Prostate gland (tissue), 2 donors: ENCODE data around the gene CXCL13. TPM values are rescaled to one million over a fixed set of nuclear protein-coding genes. Genes with fewer than 3 reads are reported as not detected.

Experiments
- DNase-seq: peaks from one replicate; pipeline ENCODE4 v3.0.0-alpha.2; 2019; ENCODE audit warnings: low spot score
- H3K27ac ChIP-seq, 2 donors: fragments of 200-600 bp; sonication (generic); 2 replicates each; pipeline ENCODE4 v1.5.1; 2017 to 2019
- H3K27me3 ChIP-seq: fragments of 200-600 bp; sonication (generic); replicated peaks from 2 replicates; pipeline ENCODE4 v1.5.1; 2019; ENCODE audit not compliant: insufficient read depth
- H3K36me3 ChIP-seq, 2 donors: fragments of 200-600 bp; sonication (generic); 1 replicate in 1 of 2; 2 replicates in 1 of 2; pipeline versions ENCODE4 v1.5.1 to v1.8.1; 2017 to 2019
- H3K4me1 ChIP-seq: fragments of 200-600 bp; sonication (generic); replicated peaks from 2 replicates; pipeline ENCODE4 v1.5.1; 2019
- H3K4me3 ChIP-seq, 2 donors: fragments of 200-600 bp; sonication (generic); 2 replicates each; pipeline ENCODE4 v1.5.1; 2017 to 2019
- H3K9me3 ChIP-seq: fragments of 200-600 bp; sonication (generic); 2 replicates; pipeline ENCODE4 v1.5.1; 2017
- POLR2A ChIP-seq: fragments of 450-650 bp; IDR thresholded peaks from one replicate; pipeline ENCODE4 v1.6.1; 2016; ENCODE audit warnings: antibody characterized with exemption, mild to moderate bottlenecking
- POLR2AphosphoS5 ChIP-seq: sonication (generic); formaldehyde crosslinking; IDR thresholded peaks from one replicate; pipeline ENCODE4 v1.6.1; 2017; ENCODE audit warnings: antibody characterized with exemption
- WGBS: methylation state at CpG from one replicate; pipeline ENCODE4 v1.1.5; 2018; 5-methylcytosine and 5-hydroxymethylcytosine counted together
- intact Hi-C: fragments of 100-400 bp; cut with DNase I; formaldehyde crosslinking; loops from one replicate; pipeline ENCODE4 v1.14.2; 2022
- total RNA-seq, 2 donors: library from RNA; depleted of rRNA; stranded (reverse); fragments of >200 nt; gene quantifications; one replicate each; pipeline ENCODE4 v1.1.0, GENCODE V29; 2016
- TF ChIP-seq, protein P1 (sequence below), 4 experiments: fragments of 200-600 bp in 2 of 4; fragments of 450-650 bp in 2 of 4; sonication (generic) in 2 of 4; IDR thresholded peaks; 1 replicate in 3 of 4; 2 replicates in 1 of 4; pipeline ENCODE4 v1.5.1; 2016 to 2019; ENCODE audit warnings: antibody characterized with exemption in 4 of 4, mild to moderate bottlenecking in 2 of 4, moderate library complexity in 2 of 4

The CXCL13 gene
- total RNA-seq, 2 donors from 2014 or later, result 1.4 to 3.1 TPM

DNA sequence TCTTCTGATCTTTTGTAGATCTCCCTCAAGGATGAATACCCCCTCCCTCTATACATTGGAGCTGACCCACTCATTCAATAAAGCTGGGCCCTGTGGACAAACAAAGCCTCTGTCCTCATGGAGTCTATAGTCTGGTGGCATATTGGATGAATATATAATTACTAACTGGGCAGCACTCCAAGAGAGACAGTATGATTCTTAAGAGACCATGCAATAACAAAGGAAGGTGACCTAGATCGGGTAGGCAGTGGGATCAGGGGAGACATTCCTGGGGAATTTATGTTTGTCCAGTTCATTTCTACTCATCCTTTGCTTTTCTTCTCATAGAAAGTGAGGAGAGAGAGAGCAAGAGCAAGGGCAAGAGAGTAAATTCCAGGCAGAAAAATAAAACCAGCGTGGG, 23.5 kb upstream of the CXCL13 start:
- intact Hi-C loops, result no loop called here
- no peak for DNase-seq
- Histone ChIP-seq H3K27ac (no peak overlapping the region), H3K4me3 (no peak overlapping the region), H3K36me3 (no peaks in the 10 kb centered on the region), H3K9me3 (no peaks in the 10 kb centered on the region), H3K27me3 (no peaks in the 10 kb centered on the region), H3K4me1 (no peaks in the 10 kb centered on the region)
- TF ChIP-seq POLR2AphosphoS5 (no peak), POLR2A (no peak)
- TF ChIP-seq, protein P1, sequence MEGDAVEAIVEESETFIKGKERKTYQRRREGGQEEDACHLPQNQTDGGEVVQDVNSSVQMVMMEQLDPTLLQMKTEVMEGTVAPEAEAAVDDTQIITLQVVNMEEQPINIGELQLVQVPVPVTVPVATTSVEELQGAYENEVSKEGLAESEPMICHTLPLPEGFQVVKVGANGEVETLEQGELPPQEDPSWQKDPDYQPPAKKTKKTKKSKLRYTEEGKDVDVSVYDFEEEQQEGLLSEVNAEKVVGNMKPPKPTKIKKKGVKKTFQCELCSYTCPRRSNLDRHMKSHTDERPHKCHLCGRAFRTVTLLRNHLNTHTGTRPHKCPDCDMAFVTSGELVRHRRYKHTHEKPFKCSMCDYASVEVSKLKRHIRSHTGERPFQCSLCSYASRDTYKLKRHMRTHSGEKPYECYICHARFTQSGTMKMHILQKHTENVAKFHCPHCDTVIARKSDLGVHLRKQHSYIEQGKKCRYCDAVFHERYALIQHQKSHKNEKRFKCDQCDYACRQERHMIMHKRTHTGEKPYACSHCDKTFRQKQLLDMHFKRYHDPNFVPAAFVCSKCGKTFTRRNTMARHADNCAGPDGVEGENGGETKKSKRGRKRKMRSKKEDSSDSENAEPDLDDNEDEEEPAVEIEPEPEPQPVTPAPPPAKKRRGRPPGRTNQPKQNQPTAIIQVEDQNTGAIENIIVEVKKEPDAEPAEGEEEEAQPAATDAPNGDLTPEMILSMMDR (IDR thresholded peaks at IDR 0.05), result no peak
- WGBS, result 84% methylated on average over 2 of the region's 2 CpGs

DNA sequence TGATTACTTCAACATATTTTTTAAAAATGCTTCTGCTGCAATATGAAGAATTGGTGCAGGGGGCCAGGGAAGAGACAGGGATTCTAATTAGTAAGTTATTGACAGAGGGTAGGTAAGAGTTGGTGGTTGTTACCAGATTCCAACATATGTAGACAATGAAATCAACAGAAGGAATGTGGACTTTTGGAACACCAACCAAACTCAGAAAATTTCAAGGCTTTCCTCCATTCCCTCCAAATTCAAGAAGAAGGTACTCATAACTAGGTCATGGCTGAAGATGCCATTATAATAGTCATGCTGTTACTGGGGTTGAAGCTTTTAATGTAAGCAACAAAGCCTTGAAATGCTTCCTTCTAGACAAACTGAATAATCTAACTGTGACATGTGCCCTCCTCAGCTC, 22.9 kb upstream of the CXCL13 start:
- no peak for DNase-seq
- Histone ChIP-seq H3K4me3 (no peak overlapping the region), H3K27ac (no peak overlapping the region), H3K27me3 (no peaks in the 10 kb centered on the region), H3K9me3 (no peaks in the 10 kb centered on the region), H3K36me3 (no peaks in the 10 kb centered on the region), H3K4me1 (no peaks in the 10 kb centered on the region)
- TF ChIP-seq POLR2AphosphoS5 (no peak), POLR2A (no peak)
- TF ChIP-seq, protein P1 (IDR thresholded peaks at IDR 0.05), result no peak
- intact Hi-C loops, result no loop called here

DNA sequence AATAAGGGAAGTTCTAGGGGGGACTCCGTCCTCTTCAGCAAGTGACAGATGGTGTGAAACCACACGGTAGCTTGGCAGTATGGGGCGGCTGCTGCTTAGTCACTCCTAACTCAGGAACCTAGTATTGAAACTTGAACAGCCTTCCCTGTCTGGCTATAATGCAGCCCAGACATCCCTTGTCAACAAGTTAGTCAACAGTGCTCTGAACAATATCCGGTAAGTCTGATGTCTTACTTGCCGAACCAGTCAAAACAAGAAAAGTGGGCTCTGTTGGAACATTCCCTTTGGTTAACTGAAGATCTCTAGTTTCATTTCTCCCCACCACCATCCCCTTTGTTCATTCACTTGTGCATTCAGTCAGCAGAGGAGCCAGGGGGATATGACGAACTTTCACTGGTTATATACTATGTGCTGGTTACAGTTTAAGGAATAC, 18.7 kb upstream of the CXCL13 start:
- H3K36me3 ChIP-seq, result no peaks in the 10 kb centered on the region
- H3K9me3 ChIP-seq, result no peaks in the 10 kb centered on the region
- peak overlapping the region in 1 of 2 donors; percentile 36 for H3K27ac ChIP-seq
- no peak overlapping the region for H3K4me3 ChIP-seq
- H3K4me1 ChIP-seq, result no peaks in the 10 kb centered on the region
- peak; percentile 88 for TF ChIP-seq POLR2AphosphoS5
- TF ChIP-seq, protein P1 (IDR thresholded peaks at IDR 0.05), result no peak
- peak; percentile 19 for TF ChIP-seq POLR2A
- intact Hi-C loops, result no loop called here
- DNase-seq, result peak; percentile 57
- WGBS, result 49% methylated on average over 6 of the region's 6 CpGs
- H3K27me3 ChIP-seq, result no peaks in the 10 kb centered on the region

DNA sequence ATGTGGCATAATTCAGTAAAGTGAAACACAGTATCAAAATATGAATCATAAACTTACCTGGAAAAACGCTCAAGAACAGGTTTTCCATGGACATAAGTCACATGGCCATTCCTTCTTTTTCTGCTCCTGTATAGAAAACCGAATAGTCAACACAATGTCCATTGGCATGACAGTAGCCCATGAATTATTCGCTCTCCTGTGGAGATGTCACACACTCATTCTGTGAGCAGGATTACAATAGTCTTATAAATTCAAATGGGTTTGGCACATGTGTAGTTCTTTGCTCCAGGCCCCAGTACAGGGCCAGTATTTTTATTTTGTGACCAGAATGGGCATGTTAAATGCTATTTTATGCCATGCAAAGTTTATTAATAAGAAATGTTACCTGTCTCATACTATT, 15.1 kb upstream of the CXCL13 start:
- H3K27ac ChIP-seq, result no peak overlapping the region
- no peaks in the 10 kb centered on the region for H3K9me3 ChIP-seq
- no peak for TF ChIP-seq POLR2AphosphoS5
- TF ChIP-seq POLR2A, result no peak
- TF ChIP-seq, protein P1 (IDR thresholded peaks at IDR 0.05), result no peak
- H3K27me3 ChIP-seq, result no peaks in the 10 kb centered on the region
- no peak for DNase-seq
- 65% methylated on average over 3 of the region's 3 CpGs for WGBS
- intact Hi-C loops, result no loop called here
- no peak overlapping the region for H3K4me3 ChIP-seq
- H3K36me3 ChIP-seq, result no peaks in the 10 kb centered on the region
- H3K4me1 ChIP-seq, result no peaks in the 10 kb centered on the region

DNA sequence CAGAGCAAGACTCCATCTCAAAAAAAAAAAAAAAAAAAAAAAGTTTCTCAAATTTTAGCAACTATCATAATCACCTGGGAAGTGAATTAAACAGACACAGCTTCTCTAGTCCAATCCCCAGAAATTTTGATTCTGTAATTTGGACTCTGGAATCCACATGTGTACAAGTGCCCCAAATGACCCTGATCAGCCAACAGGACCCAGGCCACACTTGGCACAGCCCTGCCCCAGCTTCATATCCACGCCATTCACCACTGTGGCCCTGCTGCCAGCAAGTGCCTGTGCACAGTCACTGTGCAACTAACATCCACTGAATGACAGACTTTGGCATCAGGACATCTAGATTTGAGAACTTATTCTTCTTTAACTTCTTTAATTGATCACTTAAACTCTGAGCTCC, 14.1 kb upstream of the CXCL13 start:
- Histone ChIP-seq H3K27me3 (no peaks in the 10 kb centered on the region), H3K4me1 (no peaks in the 10 kb centered on the region), H3K4me3 (no peak overlapping the region), H3K27ac (peak overlapping the region in 1 of 2 donors; percentile 64), H3K9me3 (no peaks in the 10 kb centered on the region), H3K36me3 (no peaks in the 10 kb centered on the region)
- intact Hi-C loops, result no loop called here
- TF ChIP-seq, protein P1 (IDR thresholded peaks at IDR 0.05), result no peak
- TF ChIP-seq POLR2A (no peak), POLR2AphosphoS5 (no peak)
- 100% methylated on average over 1 of the region's 1 CpG for WGBS
- no peak for DNase-seq
